Breast epithelium (tissue), 4 donors: ENCODE data around the gene PDE4D. TPM values are rescaled to one million over a fixed set of nuclear protein-coding genes. Genes with fewer than 3 reads are reported as not detected.

Experiments
- DNase-seq, 2 donors: peaks; one replicate each; pipeline ENCODE4 v3.0.0-alpha.2; 2019; ENCODE audit warnings: low spot score in 2 of 2
- H3K27ac ChIP-seq, 2 donors: fragments of 200-600 bp; sonication (generic) in 1 of 2; one replicate each; pipeline ENCODE4 v1.5.1; 2016 to 2019; ENCODE audit warnings: mild to moderate bottlenecking in 1 of 2
- H3K27me3 ChIP-seq, 2 donors: fragments of 200-600 bp; sonication (generic) in 1 of 2; one replicate each; pipeline versions ENCODE4 v1.5.1 to v1.6.0; 2017 to 2019; ENCODE audit warnings: control low read depth in 1 of 2, mild to moderate bottlenecking in 1 of 2
- H3K36me3 ChIP-seq: fragments of 200-600 bp; one replicate; pipeline ENCODE4 v1.5.1; 2019
- H3K4me1 ChIP-seq, 2 donors: fragments of 200-600 bp; sonication (generic); one replicate each; pipeline ENCODE4 v1.5.1; 2016 to 2019; ENCODE audit warnings: control low read depth in 1 of 2
- H3K4me3 ChIP-seq, 3 donors: fragments of 200-600 bp; sonication (generic); 1 replicate in 2 of 3; 2 replicates in 1 of 3; pipeline ENCODE4 v1.5.1; 2016 to 2019; ENCODE audit warnings: mild to moderate bottlenecking in 3 of 3, moderate library complexity in 2 of 3
- H3K9me3 ChIP-seq, 2 donors: fragments of 200-600 bp; sonication (generic) in 1 of 2; one replicate each; pipeline ENCODE4 v1.5.1; 2016 to 2019; ENCODE audit warnings: control low read depth in 1 of 2
- POLR2A ChIP-seq: fragments of 450-650 bp; IDR thresholded peaks from one replicate; pipeline ENCODE4 v1.6.1; 2016; ENCODE audit warnings: antibody characterized with exemption, mild to moderate bottlenecking, moderate library complexity
- POLR2AphosphoS5 ChIP-seq, 3 donors: sonication (generic); formaldehyde crosslinking; IDR thresholded peaks; one replicate each; pipeline ENCODE4 v1.6.1; 2017; ENCODE audit warnings: antibody characterized with exemption in 3 of 3
- intact Hi-C: fragments of 100-400 bp; cut with DNase I; formaldehyde crosslinking; loops from one replicate; pipeline ENCODE4 v1.15.1; 2023; ENCODE audit warnings: low total_unique reads
- total RNA-seq, 3 donors: library from RNA; depleted of rRNA; stranded (reverse); fragments of >200 nt; gene quantifications; one replicate each; pipeline ENCODE4 v1.1.0, GENCODE V29; 2016
- TF ChIP-seq, protein P1 (sequence below), 3 donors: fragments of 450-650 bp; IDR thresholded peaks; one replicate each; pipeline ENCODE4 v1.5.1; 2016 to 2017; ENCODE audit warnings: antibody characterized with exemption in 3 of 3, mild to moderate bottlenecking in 3 of 3, moderate library complexity in 3 of 3

The PDE4D gene
- total RNA-seq, 3 donors from 2014 or later = 14.4 to 37.4 (median 28.2) TPM

DNA sequence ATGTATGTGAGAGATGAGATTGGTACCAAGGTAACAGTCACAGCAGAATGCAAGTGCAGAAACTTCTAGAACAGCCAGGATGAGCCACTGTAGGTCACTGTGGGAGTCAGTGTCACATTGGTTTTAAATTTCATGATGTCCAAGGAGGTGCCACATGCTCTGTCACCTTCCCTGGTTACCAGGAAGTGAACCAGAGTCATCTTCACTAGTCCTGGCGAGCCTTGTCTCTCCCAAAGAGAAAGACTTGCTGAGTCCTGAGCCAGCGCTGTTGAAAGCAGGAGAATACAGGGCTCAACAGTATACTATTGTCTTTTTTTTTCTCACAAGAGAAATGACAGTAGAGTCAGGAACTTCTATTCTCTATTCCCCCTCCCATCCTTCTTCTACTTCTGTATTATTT, 695.2 kb downstream of the PDE4D start:
- no peak overlapping the region for H3K4me3 ChIP-seq
- no peaks in the 10 kb centered on the region for H3K36me3 ChIP-seq
- H3K27me3 ChIP-seq = no peaks in the 10 kb centered on the region
- H3K9me3 ChIP-seq = no peaks in the 10 kb centered on the region
- H3K4me1 ChIP-seq = no peaks in the 10 kb centered on the region
- no peak for DNase-seq
- intact Hi-C loops = loop anchor here (10.0 kb wide), 1 partner anchor 186 kb away; no protein-coding TSS in a partner anchor
- TF ChIP-seq, protein P1, sequence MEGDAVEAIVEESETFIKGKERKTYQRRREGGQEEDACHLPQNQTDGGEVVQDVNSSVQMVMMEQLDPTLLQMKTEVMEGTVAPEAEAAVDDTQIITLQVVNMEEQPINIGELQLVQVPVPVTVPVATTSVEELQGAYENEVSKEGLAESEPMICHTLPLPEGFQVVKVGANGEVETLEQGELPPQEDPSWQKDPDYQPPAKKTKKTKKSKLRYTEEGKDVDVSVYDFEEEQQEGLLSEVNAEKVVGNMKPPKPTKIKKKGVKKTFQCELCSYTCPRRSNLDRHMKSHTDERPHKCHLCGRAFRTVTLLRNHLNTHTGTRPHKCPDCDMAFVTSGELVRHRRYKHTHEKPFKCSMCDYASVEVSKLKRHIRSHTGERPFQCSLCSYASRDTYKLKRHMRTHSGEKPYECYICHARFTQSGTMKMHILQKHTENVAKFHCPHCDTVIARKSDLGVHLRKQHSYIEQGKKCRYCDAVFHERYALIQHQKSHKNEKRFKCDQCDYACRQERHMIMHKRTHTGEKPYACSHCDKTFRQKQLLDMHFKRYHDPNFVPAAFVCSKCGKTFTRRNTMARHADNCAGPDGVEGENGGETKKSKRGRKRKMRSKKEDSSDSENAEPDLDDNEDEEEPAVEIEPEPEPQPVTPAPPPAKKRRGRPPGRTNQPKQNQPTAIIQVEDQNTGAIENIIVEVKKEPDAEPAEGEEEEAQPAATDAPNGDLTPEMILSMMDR (IDR thresholded peaks at IDR 0.05) = no peak
- TF ChIP-seq POLR2A (no peak), POLR2AphosphoS5 (IDR thresholded peaks at IDR 0.05) (no peak)
- no peak overlapping the region for H3K27ac ChIP-seq

DNA sequence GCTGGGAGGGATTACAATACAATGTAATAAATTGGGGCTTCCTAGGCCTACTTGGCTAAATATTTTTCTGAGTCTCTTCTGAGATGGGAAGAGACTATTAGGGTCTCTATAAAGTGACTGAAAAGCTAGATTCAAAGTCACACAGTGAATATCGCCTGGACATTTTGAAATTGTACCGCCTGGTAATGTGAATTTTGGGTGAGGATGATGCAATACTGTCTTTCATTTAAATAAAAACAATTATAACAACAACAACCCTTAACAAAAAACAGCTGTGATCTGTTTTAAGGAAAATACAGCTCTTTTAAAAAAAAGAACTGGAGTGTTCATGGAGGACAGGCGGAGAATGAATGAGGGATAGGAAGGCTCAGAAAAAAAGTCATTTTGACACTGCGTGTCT, 695.6 kb downstream of the PDE4D start:
- Histone ChIP-seq H3K9me3 (no peaks in the 10 kb centered on the region), H3K4me1 (no peaks in the 10 kb centered on the region), H3K36me3 (no peaks in the 10 kb centered on the region), H3K27ac (no peak overlapping the region), H3K4me3 (no peak overlapping the region), H3K27me3 (no peaks in the 10 kb centered on the region)
- DNase-seq = no peak
- no peak for TF ChIP-seq POLR2AphosphoS5 (IDR thresholded peaks at IDR 0.05)
- TF ChIP-seq, protein P1 (IDR thresholded peaks at IDR 0.05) = no peak
- no peak for TF ChIP-seq POLR2A
- intact Hi-C loops = loop anchor here (10.0 kb wide), 1 partner anchor 187 kb away; no protein-coding TSS in a partner anchor

DNA sequence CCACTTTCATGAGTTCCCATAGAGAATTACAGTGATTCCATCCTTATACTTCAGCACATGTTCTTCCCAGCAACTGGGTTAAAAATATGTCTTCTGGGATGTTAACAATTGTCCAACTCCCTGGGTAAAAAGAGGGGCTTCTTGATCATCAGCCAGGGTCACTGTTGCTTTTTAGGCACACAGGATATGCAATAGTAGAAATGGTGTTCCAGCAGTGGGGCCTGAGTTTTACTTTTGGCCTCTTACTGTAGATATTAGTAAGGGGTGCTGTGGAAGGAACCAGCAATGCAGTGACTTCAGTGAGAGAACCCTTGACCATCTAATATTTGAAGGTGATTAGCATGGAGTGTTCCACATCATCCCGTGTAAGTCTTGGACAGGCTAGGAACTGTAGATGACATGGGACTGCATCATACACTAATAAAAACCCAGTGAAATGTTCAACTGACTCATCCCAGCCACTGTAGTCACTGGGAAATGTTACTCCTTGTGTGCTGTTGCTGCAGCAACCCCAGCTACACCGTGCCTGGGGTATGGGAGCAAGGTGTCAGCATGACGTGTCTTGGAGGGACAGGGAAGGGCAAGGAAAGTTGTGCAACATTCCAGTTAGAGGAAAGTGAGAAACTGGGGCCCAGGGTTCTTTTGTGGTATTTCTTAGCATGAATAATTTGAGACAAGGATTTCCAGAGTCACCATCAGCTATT, 699.8 kb downstream of the PDE4D start:
- Histone ChIP-seq H3K4me3 (no peak overlapping the region), H3K27me3 (no peaks in the 10 kb centered on the region), H3K36me3 (no peaks in the 10 kb centered on the region), H3K27ac (no peak overlapping the region), H3K4me1 (no peaks in the 10 kb centered on the region), H3K9me3 (no peaks in the 10 kb centered on the region)
- TF ChIP-seq POLR2A (no peak), POLR2AphosphoS5 (IDR thresholded peaks at IDR 0.05) (no peak)
- TF ChIP-seq, protein P1 (IDR thresholded peaks at IDR 0.05) = no peak
- no peak for DNase-seq
- intact Hi-C loops = loop anchor here (10.0 kb wide), 1 partner anchor 191 kb away; no protein-coding TSS in a partner anchor

DNA sequence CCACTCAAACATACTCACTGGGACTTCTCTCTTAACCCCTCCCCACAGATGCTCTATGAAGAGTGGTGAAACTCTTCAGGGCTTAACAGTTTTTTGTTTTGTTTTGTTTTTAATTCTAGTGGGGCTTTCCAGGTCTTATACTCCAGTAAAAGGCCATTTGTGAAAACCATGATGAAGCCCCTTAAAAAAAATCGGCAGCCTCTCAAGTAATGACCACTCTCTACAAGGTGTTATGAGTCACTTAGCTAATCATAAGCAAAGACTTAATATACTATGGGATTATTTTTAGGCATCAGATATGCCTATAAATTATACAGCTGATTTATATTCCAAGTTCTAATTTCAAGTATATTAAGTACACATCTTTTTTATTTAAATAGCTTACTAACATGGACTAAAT, 702.8 kb downstream of the PDE4D start:
- no peak for DNase-seq
- no peak overlapping the region for H3K27ac ChIP-seq
- intact Hi-C loops = loop anchor here (10.0 kb wide), 1 partner anchor 194 kb away; no protein-coding TSS in a partner anchor
- H3K9me3 ChIP-seq = no peaks in the 10 kb centered on the region
- H3K27me3 ChIP-seq = no peaks in the 10 kb centered on the region
- H3K4me3 ChIP-seq = no peak overlapping the region
- no peaks in the 10 kb centered on the region for H3K4me1 ChIP-seq
- TF ChIP-seq POLR2AphosphoS5 (IDR thresholded peaks at IDR 0.05) (no peak), POLR2A (no peak)
- TF ChIP-seq, protein P1 (IDR thresholded peaks at IDR 0.05) = no peak
- no peaks in the 10 kb centered on the region for H3K36me3 ChIP-seq

DNA sequence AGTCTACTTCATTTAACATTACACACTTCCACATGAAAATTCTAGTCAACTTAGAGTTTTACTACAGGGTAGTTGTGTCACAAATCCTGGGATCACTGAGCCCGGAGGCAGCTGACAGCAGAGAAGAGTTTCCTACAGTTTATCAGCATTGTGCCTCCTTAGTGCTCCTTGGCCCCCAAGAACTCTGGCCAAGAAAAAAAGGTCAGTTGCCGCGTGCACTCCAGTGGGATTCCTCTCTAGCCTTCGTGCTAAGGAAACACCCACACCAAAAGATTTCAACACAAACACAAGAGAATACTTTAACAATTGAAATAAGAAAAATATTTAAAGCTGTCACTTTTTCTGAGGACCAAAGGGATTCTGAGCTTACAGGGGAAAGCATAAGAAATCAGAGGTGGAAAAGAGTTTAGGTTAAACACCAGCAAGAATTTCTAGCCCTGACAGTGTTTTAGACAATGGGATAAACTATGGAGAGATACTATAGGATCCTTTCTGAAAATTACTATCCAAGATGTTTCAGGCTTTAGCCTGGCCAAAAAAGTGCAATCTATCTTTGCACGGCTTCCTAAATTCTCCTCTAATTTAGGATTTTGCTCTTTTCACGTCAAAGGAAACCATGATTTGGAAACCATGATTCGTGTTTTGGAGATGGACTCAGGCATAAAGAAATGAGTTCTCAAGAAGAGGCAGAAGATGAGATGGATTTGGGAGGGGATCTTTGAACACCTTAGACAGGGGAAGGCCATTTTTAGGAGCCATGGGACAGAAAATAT, 703.9 kb downstream of the PDE4D start:
- Histone ChIP-seq H3K27me3 (no peaks in the 10 kb centered on the region), H3K9me3 (no peaks in the 10 kb centered on the region), H3K4me3 (no peak overlapping the region), H3K36me3 (no peaks in the 10 kb centered on the region), H3K27ac (no peak overlapping the region), H3K4me1 (no peaks in the 10 kb centered on the region)
- DNase-seq = no peak
- TF ChIP-seq POLR2A (no peak), POLR2AphosphoS5 (IDR thresholded peaks at IDR 0.05) (no peak)
- TF ChIP-seq, protein P1 (IDR thresholded peaks at IDR 0.05) = no peak
- intact Hi-C loops = loop anchor here (10.0 kb wide), 1 partner anchor 195 kb away; no protein-coding TSS in a partner anchor
